H9 (cell line): Measurements from ENCODE around the gene NOTCH1. TPM values are rescaled to one million over a fixed set of nuclear protein-coding genes. Genes with fewer than 3 reads are reported as not detected.

Experiments
- DNase-seq: peaks from one replicate; pipeline ENCODE4 v3.0.0-alpha.2; 2017
- H2AFZ ChIP-seq: one replicate; pipeline ENCODE4 v1.6.1; 2013; ENCODE audit warnings: mild to moderate bottlenecking, low read length, control low read depth, moderate library complexity
- H2AK5ac ChIP-seq: 2 replicates; pipeline ENCODE4 v1.6.1; 2013; ENCODE audit warnings: low read length, control low read depth, mixed read lengths; ENCODE audit not compliant: insufficient read length
- H2BK120ac ChIP-seq: one replicate; pipeline ENCODE4 v1.6.1; 2013; ENCODE audit warnings: low read depth, mild to moderate bottlenecking, low read length, control low read depth, inconsistent platforms; ENCODE audit not compliant: poor library complexity, severe bottlenecking
- H2BK12ac ChIP-seq: 2 replicates; pipeline ENCODE4 v1.6.1; 2013; ENCODE audit warnings: low read length, control low read depth, mixed read lengths, low read depth; ENCODE audit not compliant: insufficient read length
- H2BK15ac ChIP-seq: 2 replicates; pipeline ENCODE4 v1.6.1; 2013; ENCODE audit warnings: low read depth, low read length, control low read depth
- H2BK20ac ChIP-seq: one replicate; pipeline ENCODE4 v1.6.1; 2013; ENCODE audit warnings: low read depth, mild to moderate bottlenecking, low read length, control low read depth, inconsistent platforms; ENCODE audit not compliant: poor library complexity, severe bottlenecking
- H2BK5ac ChIP-seq: 2 replicates; pipeline ENCODE4 v1.6.1; 2013; ENCODE audit warnings: low read length, control low read depth, mixed read lengths; ENCODE audit not compliant: insufficient read length
- H3K14ac ChIP-seq: 2 replicates; pipeline ENCODE4 v1.6.1; 2013; ENCODE audit warnings: low read length, control low read depth; ENCODE audit not compliant: insufficient read depth
- H3K18ac ChIP-seq: 2 replicates; pipeline ENCODE4 v1.6.1; 2013; ENCODE audit warnings: low read depth, mild to moderate bottlenecking, mixed read lengths, low read length, control low read depth; ENCODE audit not compliant: insufficient read length
- H3K23ac ChIP-seq: 2 replicates; pipeline ENCODE4 v1.6.1; 2013; ENCODE audit warnings: low read length, control low read depth, mixed read lengths, low read depth; ENCODE audit not compliant: insufficient read length
- H3K23me2 ChIP-seq: 2 replicates; pipeline ENCODE4 v1.6.1; 2013; ENCODE audit warnings: low read depth, mild to moderate bottlenecking, mixed read lengths, low read length, control low read depth; ENCODE audit not compliant: insufficient read length, poor library complexity, severe bottlenecking
- H3K27ac ChIP-seq: 2 replicates; pipeline ENCODE4 v1.5.1; 2013; ENCODE audit warnings: low read length, control low read depth, mixed read lengths, low read depth; ENCODE audit not compliant: insufficient read length
- H3K27me3 ChIP-seq: 2 replicates; pipeline ENCODE4 v1.6.1; 2013; ENCODE audit warnings: low read length, control low read depth, inconsistent platforms; ENCODE audit not compliant: insufficient read depth
- H3K4ac ChIP-seq: 2 replicates; pipeline ENCODE4 v1.6.1; 2013; ENCODE audit warnings: low read depth, mild to moderate bottlenecking, control low read depth, inconsistent platforms, low read length, moderate library complexity
- H3K4me1 ChIP-seq: 2 replicates; pipeline ENCODE4 v1.6.1; 2013; ENCODE audit warnings: low read length, control low read depth, inconsistent platforms; ENCODE audit not compliant: insufficient read depth
- H3K4me2 ChIP-seq: 2 replicates; pipeline ENCODE4 v1.6.1; 2013; ENCODE audit warnings: low read length, control low read depth, mixed read lengths; ENCODE audit not compliant: insufficient read length, insufficient read depth
- H3K56ac ChIP-seq: 2 replicates; pipeline ENCODE4 v1.6.1; 2013; ENCODE audit warnings: low read depth, mild to moderate bottlenecking, mixed read lengths, low read length, control low read depth; ENCODE audit not compliant: insufficient read length
- H3K79me1 ChIP-seq: 2 replicates; pipeline ENCODE4 v1.6.1; 2013; ENCODE audit warnings: low read depth, mild to moderate bottlenecking, moderate library complexity, low read length, control low read depth, inconsistent platforms; ENCODE audit not compliant: insufficient read depth, poor library complexity, severe bottlenecking
- H3K79me2 ChIP-seq: 2 replicates; pipeline ENCODE4 v1.6.1; 2013; ENCODE audit warnings: low read length, control low read depth, inconsistent platforms; ENCODE audit not compliant: insufficient read depth
- H3K9ac ChIP-seq: 2 replicates; pipeline ENCODE4 v1.6.1; 2013; ENCODE audit warnings: low read length, control low read depth, mixed read lengths; ENCODE audit not compliant: insufficient read length; ENCODE audit errors: extremely low read depth
- H3K9me3 ChIP-seq: one replicate; pipeline ENCODE4 v1.6.1; 2013; ENCODE audit warnings: low read depth, low read length, inconsistent platforms; ENCODE audit not compliant: control insufficient read depth
- H3T11ph ChIP-seq: one replicate; pipeline ENCODE4 v1.6.1; 2013; ENCODE audit warnings: mild to moderate bottlenecking, low read length, control low read depth, inconsistent platforms
- H4K20me1 ChIP-seq: one replicate; pipeline ENCODE4 v1.6.1; 2013; ENCODE audit not compliant: control insufficient read depth, insufficient read length, insufficient read depth
- H4K5ac ChIP-seq: 2 replicates; pipeline ENCODE4 v1.6.1; 2013; ENCODE audit warnings: low read depth, mild to moderate bottlenecking, mixed read lengths, low read length, control low read depth; ENCODE audit not compliant: insufficient read length
- H4K8ac ChIP-seq: replicated peaks from 2 replicates; pipeline ENCODE4 v1.6.1; 2013; ENCODE audit warnings: low read length, control low read depth, mixed read lengths, low read depth; ENCODE audit not compliant: insufficient read length
- H4K91ac ChIP-seq: 2 replicates; pipeline ENCODE4 v1.6.1; 2013; ENCODE audit warnings: low read depth, mild to moderate bottlenecking, moderate library complexity, mixed read lengths, low read length, control low read depth; ENCODE audit not compliant: insufficient read length
- H3K27ac Mint-ChIP-seq, 3 experiments: 2 replicates in 2 of 3; 3 replicates in 1 of 3; pipeline ENCODE4 v1.8.0; 2020 to 2021; ENCODE audit warnings: mixed read lengths in 3 of 3, mild to moderate bottlenecking in 1 of 3, moderate library complexity in 1 of 3
- H3K27me3 Mint-ChIP-seq: 2 replicates; pipeline ENCODE4 v1.8.0; 2021; ENCODE audit warnings: low read depth, mild to moderate bottlenecking, moderate library complexity, mixed read lengths
- H3K36me3 Mint-ChIP-seq, 3 experiments: 2 replicates in 2 of 3; 3 replicates in 1 of 3; pipeline ENCODE4 v1.8.0; 2020 to 2021; ENCODE audit warnings: low read depth in 3 of 3, mixed read lengths in 3 of 3; ENCODE audit not compliant: insufficient read depth in 1 of 3
- H3K4me1 Mint-ChIP-seq, 2 experiments: 2 replicates each; pipeline ENCODE4 v1.8.0; 2020; ENCODE audit warnings: mixed read lengths in 2 of 2
- H3K4me3 Mint-ChIP-seq, 2 experiments: 2 replicates in 1 of 2; 3 replicates in 1 of 2; pipeline ENCODE4 v1.8.0; 2020 to 2021; ENCODE audit warnings: mild to moderate bottlenecking in 2 of 2, mixed read lengths in 2 of 2, moderate library complexity in 1 of 2
- H3K9me3 Mint-ChIP-seq, 2 experiments: 2 replicates in 1 of 2; 3 replicates in 1 of 2; pipeline ENCODE4 v1.8.0; 2020; ENCODE audit warnings: mild to moderate bottlenecking in 2 of 2, mixed read lengths in 2 of 2, moderate library complexity in 1 of 2
- CTCF ChIP-seq: fragments of 200-600 bp; sonication (generic); conservative IDR thresholded peaks from 3 replicates; pipeline ENCODE4 v1.8.0; 2021; ENCODE audit warnings: antibody characterized with exemption, mild to moderate bottlenecking
- WGBS: extraction: QIAGEN DNeasy Blood & Tissue Kit; methylation state at CpG from one replicate; pipeline ENCODE4 v1.1.7; 2013; ENCODE audit warnings: missing lambda C conversion rate, low lambda C conversion rate, mixed read lengths; ENCODE audit not compliant: insufficient read length; ENCODE audit errors: extremely low coverage; 5-methylcytosine and 5-hydroxymethylcytosine counted together
- total RNA-seq: library from RNA; stranded (reverse); gene quantifications from 2 replicates; pipeline ENCODE4 v1.2.1, GENCODE V29; 2021

NOTCH1 gene
- total RNA-seq, 1 experiment from 2014 or later: 71.6 TPM

GRCh38 chr9:136507221-136507991 lies 38.4 kb downstream of the NOTCH1 start:
- DNase-seq: no peak
- no peak overlapping the region for H2AFZ ChIP-seq
- no peak overlapping the region for H4K91ac ChIP-seq
- H2BK15ac ChIP-seq: no peak overlapping the region
- no peaks in the 10 kb centered on the region for H3K23me2 ChIP-seq
- no peaks in the 10 kb centered on the region for H3K79me1 ChIP-seq
- TF ChIP-seq CTCF: no peak
- H3K4me3 Mint-ChIP-seq: no peak overlapping the region
- no peak overlapping the region for H3K9ac ChIP-seq
- H3K14ac ChIP-seq: no peak overlapping the region; the same call in 1 of the 2 replicates
- no peak overlapping the region for H3T11ph ChIP-seq
- no peak overlapping the region for H2BK12ac ChIP-seq
- no peak overlapping the region for H3K4me2 ChIP-seq
- H3K56ac ChIP-seq: no peak overlapping the region
- H3K23ac ChIP-seq: no peak overlapping the region
- no peak overlapping the region for H3K4ac ChIP-seq
- no peak overlapping the region for H2AK5ac ChIP-seq
- no peaks in the 10 kb centered on the region for H3K9me3 ChIP-seq
- H3K4me1 Mint-ChIP-seq: no peaks in the 10 kb centered on the region
- no peak overlapping the region for H4K8ac ChIP-seq
- H3K36me3 Mint-ChIP-seq: peaks cover 9 to 69% (median 60%) of the 10 kb centered on the region in 3 experiments; a peak in 6 of 7 replicates
- no peak overlapping the region for H2BK20ac ChIP-seq
- no peak overlapping the region for H3K27ac Mint-ChIP-seq
- H3K9me3 Mint-ChIP-seq: no peaks in the 10 kb centered on the region
- H3K27me3 Mint-ChIP-seq: no peaks in the 10 kb centered on the region
- H3K4me1 ChIP-seq: no peaks in the 10 kb centered on the region
- H3K27me3 ChIP-seq: no peaks in the 10 kb centered on the region
- H4K5ac ChIP-seq: no peak overlapping the region
- H3K18ac ChIP-seq: no peak overlapping the region
- H3K27ac ChIP-seq: no peak overlapping the region
- WGBS: no CpG with 5 or more reads among the region's 28 CpGs
- no peak overlapping the region for H2BK5ac ChIP-seq
- no peaks in the 10 kb centered on the region for H4K20me1 ChIP-seq
- no peaks in the 10 kb centered on the region for H3K79me2 ChIP-seq
- no peak overlapping the region for H2BK120ac ChIP-seq
